Skeletal muscle tissue (tissue), 4 donors: ENCODE data around the gene DPP6. TPM values are rescaled to one million over a fixed set of nuclear protein-coding genes. Genes with fewer than 3 reads are reported as not detected.
"Not testable (repeated sequence)": the region's sequence is repeated elsewhere in the genome, so short reads cannot be mapped to it uniquely, and the experiment has no call there.

Experiments used
- H3K27ac ChIP-seq: one replicate; pipeline ENCODE4 v1.7.0; 2013; ENCODE audit warnings: mild to moderate bottlenecking, low read depth, low read length, inconsistent platforms
- H3K27me3 ChIP-seq, 3 donors: one replicate each; pipeline ENCODE4 v1.7.0; 2013; ENCODE audit warnings: low read length in 3 of 3; ENCODE audit not compliant: control insufficient read depth in 3 of 3, insufficient read depth in 3 of 3
- H3K36me3 ChIP-seq, 3 donors: one replicate each; pipeline ENCODE4 v1.7.0; 2013; ENCODE audit warnings: low read length in 3 of 3; ENCODE audit not compliant: control insufficient read depth in 3 of 3, insufficient read depth in 3 of 3
- H3K4me1 ChIP-seq, 3 donors: one replicate each; pipeline ENCODE4 v1.7.0; 2013; ENCODE audit warnings: low read length in 3 of 3, mild to moderate bottlenecking in 3 of 3; ENCODE audit not compliant: control insufficient read depth in 3 of 3, insufficient read depth in 3 of 3
- H3K4me3 ChIP-seq, 3 donors: one replicate each; pipeline ENCODE4 v1.7.0; 2013; ENCODE audit warnings: low read length in 3 of 3
- H3K9ac ChIP-seq, 3 donors: one replicate each; pipeline ENCODE4 v1.7.0; 2013; ENCODE audit warnings: low read length in 3 of 3, mild to moderate bottlenecking in 3 of 3, moderate library complexity in 2 of 3, low read depth in 1 of 3
- H3K9me3 ChIP-seq, 3 donors: one replicate each; pipeline ENCODE4 v1.7.0; 2013; ENCODE audit warnings: low read length in 3 of 3; ENCODE audit not compliant: control insufficient read depth in 3 of 3
- total RNA-seq: library from RNA; depleted of rRNA; stranded (reverse); fragments of >200 nt; gene quantifications from one replicate; pipeline ENCODE4 v1.2.3, GENCODE V29; 2014
- donor health status: Osteomylitis.

The DPP6 gene
- total RNA-seq, 1 donor from 2014 or later: 4.2 TPM

DNA sequence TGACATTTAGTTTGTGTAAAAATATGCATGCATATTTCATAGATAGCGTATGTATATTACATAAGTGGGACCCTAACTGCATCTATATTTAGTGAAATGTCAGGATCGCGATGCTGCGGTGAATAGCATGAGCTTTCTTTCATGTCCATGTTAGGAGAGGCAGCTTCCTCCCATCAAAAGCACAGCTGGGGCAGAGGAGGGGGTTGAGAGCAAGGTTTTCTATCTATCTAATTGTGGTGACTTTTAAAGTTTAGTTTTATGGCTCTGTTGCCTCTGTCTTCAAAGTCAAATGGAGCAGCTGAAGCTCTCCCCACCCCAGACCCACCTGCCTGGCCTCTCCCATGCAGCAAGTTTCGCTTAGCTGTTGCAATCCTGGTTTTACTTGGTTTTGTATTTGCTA lies 1.8 kb upstream of the DPP6 start:
- H3K27ac ChIP-seq, H3K4me3 ChIP-seq, H3K4me1 ChIP-seq, H3K36me3 ChIP-seq, H3K27me3 ChIP-seq, H3K9me3 ChIP-seq, H3K9ac ChIP-seq: not testable (repeated sequence)

DNA sequence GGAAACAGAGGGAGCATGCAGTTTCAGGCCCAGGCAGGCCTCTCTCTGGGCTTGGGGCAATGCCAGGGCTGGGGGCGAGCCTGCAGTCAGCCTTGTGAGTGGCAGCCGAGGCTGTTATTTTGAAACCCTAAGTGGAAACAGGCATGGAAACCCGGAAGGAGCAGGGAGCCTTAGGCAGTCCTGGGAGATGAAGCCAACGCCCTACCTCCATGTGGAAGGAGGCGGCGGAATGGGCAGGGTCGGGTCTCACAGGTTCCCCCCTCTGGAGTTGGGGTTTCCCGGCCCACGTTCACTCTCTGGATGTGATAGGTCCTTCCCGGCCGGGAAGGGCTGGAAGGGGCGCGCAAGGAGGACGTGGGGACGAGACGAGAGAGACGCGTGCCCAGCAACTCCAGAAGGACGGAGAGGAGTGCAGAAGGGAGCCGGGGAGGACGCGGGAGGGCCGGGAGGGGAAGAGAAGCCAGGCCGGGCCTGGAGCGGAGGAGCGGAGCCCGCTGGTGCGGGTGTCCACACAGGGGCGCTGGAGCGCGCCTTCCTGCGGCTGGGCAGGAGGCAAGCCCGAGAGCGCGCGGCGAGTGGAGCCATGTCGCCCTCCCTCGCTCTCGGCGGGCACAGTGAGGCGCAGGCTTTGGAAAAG lies 1.1 kb upstream of the DPP6 start:
- not testable (repeated sequence) for H3K4me3 ChIP-seq, H3K9me3 ChIP-seq, H3K4me1 ChIP-seq, H3K27me3 ChIP-seq, H3K36me3 ChIP-seq, H3K27ac ChIP-seq, H3K9ac ChIP-seq

DNA sequence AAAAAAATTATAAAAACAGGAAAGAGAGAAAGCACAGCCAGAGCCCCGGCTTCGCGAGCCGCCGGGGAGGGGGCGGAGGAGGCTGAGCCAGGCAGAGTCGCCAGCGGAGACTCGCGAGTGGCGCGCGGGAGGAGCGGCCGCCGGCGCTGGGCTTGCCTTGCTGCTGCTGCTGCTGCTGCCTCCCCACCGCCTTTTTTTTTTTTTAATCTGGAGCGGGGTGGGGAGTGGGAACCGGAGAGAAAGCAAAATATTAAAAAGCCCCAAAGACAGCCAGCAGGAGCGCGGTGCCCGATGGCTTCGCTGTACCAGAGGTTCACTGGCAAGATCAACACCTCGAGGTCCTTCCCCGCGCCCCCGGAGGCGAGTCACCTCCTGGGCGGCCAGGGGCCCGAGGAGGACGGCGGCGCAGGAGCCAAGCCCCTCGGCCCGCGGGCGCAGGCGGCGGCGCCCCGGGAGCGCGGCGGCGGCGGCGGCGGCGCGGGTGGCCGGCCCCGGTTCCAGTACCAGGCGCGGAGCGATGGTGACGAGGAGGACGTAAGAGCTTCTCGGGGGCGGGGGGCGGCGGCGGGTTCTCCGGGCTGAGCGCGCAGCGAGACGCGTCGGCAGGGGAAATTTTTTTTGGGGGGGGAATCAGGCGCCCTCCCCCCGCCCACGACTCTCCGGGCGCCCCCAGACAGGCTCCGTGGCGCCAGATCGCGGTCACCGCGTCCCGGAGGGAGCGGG lies 493 bp downstream of the DPP6 start:
- not testable (repeated sequence) for H3K36me3 ChIP-seq, H3K4me3 ChIP-seq, H3K27me3 ChIP-seq, H3K9ac ChIP-seq, H3K9me3 ChIP-seq, H3K27ac ChIP-seq, H3K4me1 ChIP-seq

DNA sequence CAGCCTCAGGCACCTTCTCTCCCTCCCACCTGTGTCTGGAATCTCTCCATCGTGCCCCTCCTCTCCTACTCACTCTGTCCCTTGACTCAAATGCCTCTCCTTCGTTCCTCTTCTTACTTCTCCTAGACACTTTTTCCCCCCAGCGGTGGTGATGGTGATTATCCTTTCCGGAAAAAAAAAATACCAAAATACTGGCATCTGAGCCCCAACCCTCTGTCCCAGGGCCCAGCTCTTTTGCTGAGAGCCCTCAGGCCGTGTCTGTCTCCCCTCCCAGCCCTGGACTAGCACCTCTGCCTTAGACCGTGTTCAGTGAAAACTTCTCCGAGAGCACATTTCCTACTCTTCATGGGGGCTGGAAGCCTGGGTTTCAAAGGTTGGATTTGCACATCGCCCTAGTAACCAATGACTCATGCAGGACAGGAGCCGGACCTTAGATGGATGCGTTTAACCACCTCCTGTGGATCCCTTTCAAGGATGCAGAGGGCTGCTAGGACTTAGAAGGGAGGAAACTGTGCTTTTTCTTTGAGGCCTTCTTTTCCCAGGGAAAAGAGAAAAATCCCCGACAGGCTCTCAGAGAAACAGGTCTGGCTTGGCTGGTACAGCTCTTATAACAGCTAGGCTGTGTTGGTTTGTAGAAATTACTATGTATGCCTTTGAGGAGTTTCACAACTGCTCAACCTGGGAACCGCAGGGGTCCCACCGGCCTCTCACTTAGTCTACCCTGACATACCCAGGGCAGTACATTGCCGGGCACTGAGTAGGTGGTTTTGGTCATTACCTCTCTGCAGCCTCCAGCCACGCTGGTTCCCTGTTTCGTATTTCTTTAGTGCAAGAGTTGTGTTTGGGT lies 1.5 kb downstream of the DPP6 start:
- H3K9ac ChIP-seq, H3K9me3 ChIP-seq, H3K36me3 ChIP-seq, H3K4me3 ChIP-seq, H3K27me3 ChIP-seq, H3K4me1 ChIP-seq, H3K27ac ChIP-seq: not testable (repeated sequence)

DNA sequence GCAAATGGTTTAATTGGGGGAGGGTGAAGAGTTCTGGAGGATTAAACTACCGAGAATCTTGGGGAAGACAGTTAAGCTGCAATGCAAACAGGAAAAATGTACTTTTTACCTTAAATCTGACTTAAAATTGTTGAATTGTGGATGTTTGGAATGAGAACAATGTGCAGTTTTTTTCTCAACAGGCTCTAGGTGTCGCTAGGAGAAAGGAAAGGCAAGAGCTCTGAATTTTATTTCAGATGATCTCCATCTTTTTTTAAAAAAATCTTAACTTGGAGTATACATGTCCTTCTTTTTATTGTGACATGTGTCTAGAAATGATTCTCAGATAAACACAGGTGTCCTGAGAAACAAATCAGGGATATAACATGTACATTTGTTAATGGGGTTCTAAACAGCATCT lies 2.5 kb downstream of the DPP6 start:
- H3K9me3 ChIP-seq, H3K4me1 ChIP-seq, H3K27me3 ChIP-seq, H3K27ac ChIP-seq, H3K4me3 ChIP-seq, H3K9ac ChIP-seq, H3K36me3 ChIP-seq: not testable (repeated sequence)

DNA sequence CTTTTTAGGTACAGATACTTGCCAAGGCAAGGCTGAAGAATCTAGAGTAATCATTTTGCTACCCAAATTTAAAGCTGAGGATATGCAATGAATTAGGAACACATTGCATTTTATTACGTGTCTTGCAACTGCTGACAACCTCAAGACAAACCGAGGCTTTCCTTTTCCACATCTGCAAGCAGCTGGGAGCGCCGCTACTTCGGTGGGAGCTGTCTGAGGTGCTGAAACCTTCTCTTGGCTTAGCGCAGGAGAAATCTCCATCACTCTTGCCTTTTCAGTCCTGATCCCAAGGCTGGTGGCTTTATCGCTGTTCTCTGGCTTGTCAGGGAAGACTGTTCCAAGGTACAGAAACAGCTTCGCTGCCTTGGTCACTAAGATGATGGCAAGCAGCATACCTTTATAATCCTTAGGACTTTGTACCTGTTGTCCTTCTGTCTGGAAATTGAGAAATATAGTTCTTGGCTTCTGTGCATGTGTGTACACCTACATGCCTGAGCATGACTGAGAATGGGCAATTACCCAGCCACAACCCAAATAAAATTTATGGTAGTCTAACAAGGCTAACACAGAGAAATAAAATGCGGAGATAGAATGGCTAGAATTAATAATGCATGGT lies 3.4 kb downstream of the DPP6 start:
- not testable (repeated sequence) for H3K27me3 ChIP-seq, H3K4me1 ChIP-seq, H3K36me3 ChIP-seq, H3K4me3 ChIP-seq, H3K9ac ChIP-seq, H3K27ac ChIP-seq, H3K9me3 ChIP-seq

DNA sequence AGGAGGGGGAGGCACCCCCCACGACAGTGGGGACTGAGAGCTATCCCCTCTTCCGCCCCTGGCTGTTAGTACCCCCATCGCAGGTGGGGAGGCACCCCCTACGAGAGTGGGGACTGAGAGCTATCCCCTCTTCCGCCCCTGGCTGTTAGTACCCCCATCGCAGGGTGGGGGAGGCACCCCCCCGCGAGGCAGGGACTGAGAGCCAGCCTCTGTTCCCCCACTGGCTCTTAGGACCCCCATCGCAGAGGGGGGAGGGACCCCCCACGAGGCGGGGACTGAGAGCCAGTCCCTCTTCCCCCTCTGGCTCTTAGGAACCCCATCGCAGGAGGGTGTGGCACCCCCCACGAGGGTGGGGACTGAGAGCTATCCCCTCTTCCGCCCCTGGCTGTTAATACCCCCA lies 6.6 kb downstream of the DPP6 start:
- not testable (repeated sequence) for H3K9ac ChIP-seq, H3K4me3 ChIP-seq, H3K4me1 ChIP-seq, H3K27ac ChIP-seq, H3K9me3 ChIP-seq, H3K36me3 ChIP-seq, H3K27me3 ChIP-seq

DNA sequence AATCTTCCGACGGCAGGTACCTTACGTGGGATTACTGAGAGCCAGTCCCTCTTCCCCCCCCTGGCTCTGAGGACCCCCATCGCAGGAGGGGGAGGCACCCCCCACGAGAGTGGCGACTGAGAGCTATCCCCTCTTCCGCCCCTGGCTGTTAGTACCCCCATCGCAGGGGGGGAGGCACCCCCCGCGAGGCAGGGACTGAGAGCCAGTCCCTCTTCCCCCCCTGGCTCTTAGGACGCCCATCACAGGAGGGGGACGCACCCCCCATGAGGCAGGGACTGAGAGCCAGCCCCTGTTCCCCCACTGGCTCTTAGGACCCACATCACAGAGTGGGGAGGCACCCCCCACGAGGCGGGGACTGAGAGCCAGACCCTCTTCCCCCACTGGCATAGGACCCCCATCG lies 8.4 kb downstream of the DPP6 start:
- not testable (repeated sequence) for H3K36me3 ChIP-seq, H3K9me3 ChIP-seq, H3K4me1 ChIP-seq, H3K27me3 ChIP-seq, H3K9ac ChIP-seq, H3K4me3 ChIP-seq, H3K27ac ChIP-seq

DNA sequence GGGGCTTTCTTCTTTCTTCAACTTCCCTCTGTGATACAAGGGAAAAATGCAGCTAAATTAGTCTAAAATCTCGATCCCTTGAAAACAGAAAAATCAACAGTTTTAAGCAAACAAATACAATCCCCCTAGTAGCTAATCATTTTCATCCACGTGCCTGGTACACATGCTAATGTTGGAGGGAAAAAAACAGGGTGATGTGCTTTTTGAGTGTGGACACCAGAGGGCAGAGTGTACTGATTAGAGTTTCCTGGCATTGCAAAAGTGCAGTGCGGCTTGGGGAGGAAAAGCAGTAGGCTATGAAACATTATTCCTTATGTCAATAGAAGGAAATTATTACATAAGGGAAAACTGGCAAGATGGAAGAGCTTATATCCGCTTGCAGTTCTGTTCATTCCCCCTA lies 19.6 kb downstream of the DPP6 start:
- not testable (repeated sequence) for H3K36me3 ChIP-seq, H3K4me3 ChIP-seq, H3K9me3 ChIP-seq, H3K27ac ChIP-seq, H3K9ac ChIP-seq, H3K27me3 ChIP-seq, H3K4me1 ChIP-seq
